H1 (cell line): ENCODE results near the gene DAZL. TPM values are rescaled to one million over a fixed set of nuclear protein-coding genes. Genes with fewer than 3 reads are reported as not detected.

ENCODE experiments used
- ASH2L ChIP-seq: fragments of 200-600, 300-600 bp; sonication (generic); IDR thresholded peaks from one replicate; pipeline ENCODE4 v1.7.1; 2017; ENCODE audit warnings: low read length
- ATF3 ChIP-seq: IDR thresholded peaks from 2 replicates; pipeline ENCODE4 v1.6.1; 2011; ENCODE audit warnings: low read depth, mild to moderate bottlenecking, low read length; ENCODE audit not compliant: insufficient read depth
- CBX5 ChIP-seq: fragments of 300-800, 300-1000 bp; sonication (generic); IDR thresholded peaks from 2 replicates; pipeline ENCODE4 v1.7.1; 2016; ENCODE audit warnings: antibody characterized with exemption, low read length, low read depth
- CEBPB ChIP-seq: IDR thresholded peaks from 2 replicates; pipeline ENCODE4 v1.6.1; 2012; ENCODE audit warnings: low read depth, low read length
- CHD1 ChIP-seq: IDR thresholded peaks from 2 replicates; pipeline ENCODE4 v1.6.1; 2012; ENCODE audit warnings: low read depth, low read length, improper control_type of control experiment
- MAX ChIP-seq: IDR thresholded peaks from 2 replicates; pipeline ENCODE4 v1.6.1; 2012; ENCODE audit warnings: inconsistent platforms
- NRF1 ChIP-seq: IDR thresholded peaks from 2 replicates; pipeline ENCODE4 v1.6.1; 2011; ENCODE audit warnings: mild to moderate bottlenecking, low read depth, low read length, improper control_type of control experiment
- POLR2A ChIP-seq, 2 experiments: IDR thresholded peaks; 1 replicate in 1 of 2; 2 replicates in 1 of 2; pipeline ENCODE4 v1.6.1; 2011; ENCODE audit warnings: low read depth in 2 of 2, low read length in 2 of 2, mild to moderate bottlenecking in 2 of 2; ENCODE audit errors: control extremely low read depth in 1 of 2
- RBBP5 ChIP-seq: IDR thresholded peaks from 2 replicates; pipeline ENCODE4 v1.7.1; 2012; ENCODE audit warnings: low read depth, mild to moderate bottlenecking, inconsistent platforms, low read length, moderate library complexity, borderline replicate concordance
- RXRA ChIP-seq: IDR thresholded peaks from 2 replicates; pipeline ENCODE4 v1.6.1; 2011; ENCODE audit warnings: low read depth, mild to moderate bottlenecking, low read length, moderate library complexity; ENCODE audit not compliant: insufficient read depth
- polyA plus RNA-seq, 7 experiments: library from polyadenylated mRNA; depleted of rRNA in 3 of 7; stranded (reverse) in 5 of 7; unstranded in 2 of 7; fragments of >200 nt in 5 of 7; fragments of 200-250 nt in 2 of 7; gene quantifications; 1 replicate in 5 of 7; 2 replicates in 1 of 7; 4 replicates in 1 of 7; pipeline versions ENCODE4 v1.2.1 to v1.2.3, GENCODE V29; 2011 to 2013; ENCODE audit warnings: missing spikeins in 2 of 7, mixed read lengths in 2 of 7
- total RNA-seq: library from RNA; stranded (reverse); fragmentation: NEBNext Ultra II Directional; extraction: Animal tissue kit (Norgen Biotek cat#: 25700); gene quantifications from 2 replicates; pipeline ENCODE4 v1.2.1, GENCODE V29; 2021
- TF ChIP-seq, protein P1 (sequence below): fragments of 300-600 bp; sonication (generic); IDR thresholded peaks from 2 replicates; pipeline ENCODE4 v1.7.1; 2012; ENCODE audit warnings: low read length, moderate library complexity, mild to moderate bottlenecking, inconsistent platforms; ENCODE audit not compliant: insufficient replicate concordance

Gene DAZL
- total and polyA plus RNA-seq, 2 of the 8 experiments (the other 6 are each of a cell fraction or from before 2014, with no cell fraction given) = 3.4 to 5.9 TPM

GRCh38 chr3:16550676-16551341 is 54.4 kb downstream of the DAZL start (continued):
- TF ChIP-seq, protein P1, sequence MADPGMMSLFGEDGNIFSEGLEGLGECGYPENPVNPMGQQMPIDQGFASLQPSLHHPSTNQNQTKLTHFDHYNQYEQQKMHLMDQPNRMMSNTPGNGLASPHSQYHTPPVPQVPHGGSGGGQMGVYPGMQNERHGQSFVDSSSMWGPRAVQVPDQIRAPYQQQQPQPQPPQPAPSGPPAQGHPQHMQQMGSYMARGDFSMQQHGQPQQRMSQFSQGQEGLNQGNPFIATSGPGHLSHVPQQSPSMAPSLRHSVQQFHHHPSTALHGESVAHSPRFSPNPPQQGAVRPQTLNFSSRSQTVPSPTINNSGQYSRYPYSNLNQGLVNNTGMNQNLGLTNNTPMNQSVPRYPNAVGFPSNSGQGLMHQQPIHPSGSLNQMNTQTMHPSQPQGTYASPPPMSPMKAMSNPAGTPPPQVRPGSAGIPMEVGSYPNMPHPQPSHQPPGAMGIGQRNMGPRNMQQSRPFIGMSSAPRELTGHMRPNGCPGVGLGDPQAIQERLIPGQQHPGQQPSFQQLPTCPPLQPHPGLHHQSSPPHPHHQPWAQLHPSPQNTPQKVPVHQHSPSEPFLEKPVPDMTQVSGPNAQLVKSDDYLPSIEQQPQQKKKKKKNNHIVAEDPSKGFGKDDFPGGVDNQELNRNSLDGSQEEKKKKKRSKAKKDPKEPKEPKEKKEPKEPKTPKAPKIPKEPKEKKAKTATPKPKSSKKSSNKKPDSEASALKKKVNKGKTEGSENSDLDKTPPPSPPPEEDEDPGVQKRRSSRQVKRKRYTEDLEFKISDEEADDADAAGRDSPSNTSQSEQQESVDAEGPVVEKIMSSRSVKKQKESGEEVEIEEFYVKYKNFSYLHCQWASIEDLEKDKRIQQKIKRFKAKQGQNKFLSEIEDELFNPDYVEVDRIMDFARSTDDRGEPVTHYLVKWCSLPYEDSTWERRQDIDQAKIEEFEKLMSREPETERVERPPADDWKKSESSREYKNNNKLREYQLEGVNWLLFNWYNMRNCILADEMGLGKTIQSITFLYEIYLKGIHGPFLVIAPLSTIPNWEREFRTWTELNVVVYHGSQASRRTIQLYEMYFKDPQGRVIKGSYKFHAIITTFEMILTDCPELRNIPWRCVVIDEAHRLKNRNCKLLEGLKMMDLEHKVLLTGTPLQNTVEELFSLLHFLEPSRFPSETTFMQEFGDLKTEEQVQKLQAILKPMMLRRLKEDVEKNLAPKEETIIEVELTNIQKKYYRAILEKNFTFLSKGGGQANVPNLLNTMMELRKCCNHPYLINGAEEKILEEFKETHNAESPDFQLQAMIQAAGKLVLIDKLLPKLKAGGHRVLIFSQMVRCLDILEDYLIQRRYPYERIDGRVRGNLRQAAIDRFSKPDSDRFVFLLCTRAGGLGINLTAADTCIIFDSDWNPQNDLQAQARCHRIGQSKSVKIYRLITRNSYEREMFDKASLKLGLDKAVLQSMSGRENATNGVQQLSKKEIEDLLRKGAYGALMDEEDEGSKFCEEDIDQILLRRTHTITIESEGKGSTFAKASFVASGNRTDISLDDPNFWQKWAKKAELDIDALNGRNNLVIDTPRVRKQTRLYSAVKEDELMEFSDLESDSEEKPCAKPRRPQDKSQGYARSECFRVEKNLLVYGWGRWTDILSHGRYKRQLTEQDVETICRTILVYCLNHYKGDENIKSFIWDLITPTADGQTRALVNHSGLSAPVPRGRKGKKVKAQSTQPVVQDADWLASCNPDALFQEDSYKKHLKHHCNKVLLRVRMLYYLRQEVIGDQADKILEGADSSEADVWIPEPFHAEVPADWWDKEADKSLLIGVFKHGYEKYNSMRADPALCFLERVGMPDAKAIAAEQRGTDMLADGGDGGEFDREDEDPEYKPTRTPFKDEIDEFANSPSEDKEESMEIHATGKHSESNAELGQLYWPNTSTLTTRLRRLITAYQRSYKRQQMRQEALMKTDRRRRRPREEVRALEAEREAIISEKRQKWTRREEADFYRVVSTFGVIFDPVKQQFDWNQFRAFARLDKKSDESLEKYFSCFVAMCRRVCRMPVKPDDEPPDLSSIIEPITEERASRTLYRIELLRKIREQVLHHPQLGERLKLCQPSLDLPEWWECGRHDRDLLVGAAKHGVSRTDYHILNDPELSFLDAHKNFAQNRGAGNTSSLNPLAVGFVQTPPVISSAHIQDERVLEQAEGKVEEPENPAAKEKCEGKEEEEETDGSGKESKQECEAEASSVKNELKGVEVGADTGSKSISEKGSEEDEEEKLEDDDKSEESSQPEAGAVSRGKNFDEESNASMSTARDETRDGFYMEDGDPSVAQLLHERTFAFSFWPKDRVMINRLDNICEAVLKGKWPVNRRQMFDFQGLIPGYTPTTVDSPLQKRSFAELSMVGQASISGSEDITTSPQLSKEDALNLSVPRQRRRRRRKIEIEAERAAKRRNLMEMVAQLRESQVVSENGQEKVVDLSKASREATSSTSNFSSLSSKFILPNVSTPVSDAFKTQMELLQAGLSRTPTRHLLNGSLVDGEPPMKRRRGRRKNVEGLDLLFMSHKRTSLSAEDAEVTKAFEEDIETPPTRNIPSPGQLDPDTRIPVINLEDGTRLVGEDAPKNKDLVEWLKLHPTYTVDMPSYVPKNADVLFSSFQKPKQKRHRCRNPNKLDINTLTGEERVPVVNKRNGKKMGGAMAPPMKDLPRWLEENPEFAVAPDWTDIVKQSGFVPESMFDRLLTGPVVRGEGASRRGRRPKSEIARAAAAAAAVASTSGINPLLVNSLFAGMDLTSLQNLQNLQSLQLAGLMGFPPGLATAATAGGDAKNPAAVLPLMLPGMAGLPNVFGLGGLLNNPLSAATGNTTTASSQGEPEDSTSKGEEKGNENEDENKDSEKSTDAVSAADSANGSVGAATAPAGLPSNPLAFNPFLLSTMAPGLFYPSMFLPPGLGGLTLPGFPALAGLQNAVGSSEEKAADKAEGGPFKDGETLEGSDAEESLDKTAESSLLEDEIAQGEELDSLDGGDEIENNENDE = no peak
- TF ChIP-seq NRF1 = no peak
- no peak for TF ChIP-seq RBBP5
- TF ChIP-seq ATF3 = peak; percentile 80
- TF ChIP-seq CEBPB = peak; percentile 99
- TF ChIP-seq MAX = peak; percentile 80
- TF ChIP-seq CBX5 = no peak
- TF ChIP-seq ASH2L = no peak
- peak in 1 of 2 experiments; percentile 47; a peak in 1 of 3 replicates for TF ChIP-seq POLR2A (IDR thresholded peaks at IDR 0.05; ENCODE audit: control extremely low read depth in 1 of 2, low read depth in 2 of 2, low read length in 2 of 2)
- TF ChIP-seq CHD1 = no peak
- TF ChIP-seq RXRA = no peak
